Gastrocnemius medialis (tissue), 4 donors: ENCODE results near the gene BLVRB. TPM values are rescaled to one million over a fixed set of nuclear protein-coding genes. Genes with fewer than 3 reads are reported as not detected.
A peak's percentile ranks its signal among the peaks of the same experiment; 100 is the strongest.

Experiments used
- ATAC-seq, 2 donors: fragments of 150-250 bp; one replicate each; pipeline ENCODE4 v1.9.1; 2016
- DNase-seq, 2 donors: peaks; one replicate each; pipeline ENCODE4 v3.0.0-alpha.2; 2019
- H3K27ac ChIP-seq, 4 donors: fragments of 200-600 bp; sonication (generic); 1 replicate in 1 of 4; 2 replicates in 3 of 4; pipeline ENCODE4 v1.5.1; 2016 to 2018; ENCODE audit warnings: mild to moderate bottlenecking in 2 of 4, moderate library complexity in 1 of 4
- H3K27me3 ChIP-seq, 3 donors: fragments of 200-600 bp; sonication (generic) in 2 of 3; 1 replicate in 1 of 3; 2 replicates in 2 of 3; pipeline versions ENCODE4 v1.5.1 to v1.6.0; 2016 to 2019; ENCODE audit warnings: mild to moderate bottlenecking in 1 of 3, moderate library complexity in 1 of 3
- H3K36me3 ChIP-seq, 2 donors: fragments of 200-600 bp; sonication (generic) in 1 of 2; one replicate each; pipeline ENCODE4 v1.5.1; 2017 to 2018
- H3K4me1 ChIP-seq, 2 donors: fragments of 200-600 bp; sonication (generic) in 1 of 2; one replicate each; pipeline ENCODE4 v1.5.1; 2016 to 2017; ENCODE audit warnings: mild to moderate bottlenecking in 2 of 2
- H3K4me3 ChIP-seq, 4 donors: fragments of 200-600 bp; sonication (generic) in 3 of 4; 1 replicate in 1 of 4; 2 replicates in 3 of 4; pipeline ENCODE4 v1.5.1; 2016 to 2019; ENCODE audit warnings: mild to moderate bottlenecking in 2 of 4
- H3K9me3 ChIP-seq, 3 donors: fragments of 200-600 bp; sonication (generic) in 2 of 3; 1 replicate in 1 of 3; 2 replicates in 2 of 3; pipeline ENCODE4 v1.5.1; 2016 to 2019
- CTCF ChIP-seq, 5 experiments: fragments of 450-650 bp in 3 of 5; fragments of 200-600 bp in 2 of 5; sonication (generic) in 2 of 5; IDR thresholded peaks in 4 of 5; conservative IDR thresholded peaks in 1 of 5; 1 replicate in 4 of 5; 2 replicates in 1 of 5; pipeline ENCODE4 v1.5.1; 2016 to 2019; ENCODE audit warnings: antibody characterized with exemption in 5 of 5, mild to moderate bottlenecking in 3 of 5, moderate library complexity in 3 of 5
- POLR2A ChIP-seq, 2 donors: fragments of 450-650 bp; IDR thresholded peaks; one replicate each; pipeline ENCODE4 v1.6.1; 2017; ENCODE audit warnings: antibody characterized with exemption in 2 of 2, mild to moderate bottlenecking in 2 of 2, moderate library complexity in 2 of 2
- in situ Hi-C, 4 donors: fragments of 200-750 bp; cut with MboI; loops; one replicate each; pipeline versions ENCODE4 v1.15.0 to v1.8.0; 2017; ENCODE audit warnings: low sequenced_read_pairs in 4 of 4
- intact Hi-C: fragments of 100-400 bp; cut with DNase I; formaldehyde crosslinking; loops from one replicate; pipeline ENCODE4 v1.15.1; 2023; ENCODE audit warnings: low total_unique reads
- total RNA-seq, 4 donors: library from RNA; depleted of rRNA; stranded (reverse); fragments of >200 nt; gene quantifications; one replicate each; pipeline versions ENCODE4 v1.1.0 to v1.2.3, GENCODE V29; 2016

BLVRB gene
- total RNA-seq, 4 donors from 2014 or later, result 254 to 679 (median 280) TPM

DNA sequence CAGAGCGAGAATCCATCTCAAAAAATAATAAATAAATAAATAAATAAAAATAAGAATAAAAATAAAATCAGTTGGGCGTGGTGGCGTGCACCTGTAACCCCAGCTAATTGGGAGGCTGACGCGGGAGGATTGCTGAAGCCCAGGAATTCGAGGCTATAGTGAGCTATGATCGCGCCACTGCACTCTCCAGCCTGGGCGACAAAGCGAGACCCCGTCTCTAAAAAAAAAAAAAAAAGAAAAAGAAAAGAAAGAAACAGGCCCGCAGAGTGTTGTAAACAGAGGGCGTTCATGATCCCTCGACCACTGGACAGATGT lies 45.1 kb downstream of the BLVRB start:
- Histone ChIP-seq H3K4me1 (peaks cover 45% of the 10 kb centered on the region in 2 donors), H3K9me3 (no peaks in the 10 kb centered on the region), H3K27ac (peak overlapping the region; percentile 98 to 100 (median 99)), H3K27me3 (no peaks in the 10 kb centered on the region), H3K4me3 (peak overlapping the region; percentile 81 to 93 (median 88)), H3K36me3 (peaks cover 0 to 13% of the 10 kb centered on the region in 2 donors)
- DNase-seq (no peak), ATAC-seq (no peak)
- intact Hi-C loops (loop anchor here (5.0 to 10.0 kb wide), 3 partner anchors 73 to 1016 kb away; partner anchors contain the start of genes C19orf47, COQ8B, ITPKC and PLD3), in situ Hi-C loops (no loop called here)
- no peak for TF ChIP-seq CTCF (IDR thresholded peaks at IDR 0.05 in 4 of 5, conservative IDR thresholded peaks at IDR 0.05 in 1 of 5)
- no peak for TF ChIP-seq POLR2A (IDR thresholded peaks at IDR 0.05)

DNA sequence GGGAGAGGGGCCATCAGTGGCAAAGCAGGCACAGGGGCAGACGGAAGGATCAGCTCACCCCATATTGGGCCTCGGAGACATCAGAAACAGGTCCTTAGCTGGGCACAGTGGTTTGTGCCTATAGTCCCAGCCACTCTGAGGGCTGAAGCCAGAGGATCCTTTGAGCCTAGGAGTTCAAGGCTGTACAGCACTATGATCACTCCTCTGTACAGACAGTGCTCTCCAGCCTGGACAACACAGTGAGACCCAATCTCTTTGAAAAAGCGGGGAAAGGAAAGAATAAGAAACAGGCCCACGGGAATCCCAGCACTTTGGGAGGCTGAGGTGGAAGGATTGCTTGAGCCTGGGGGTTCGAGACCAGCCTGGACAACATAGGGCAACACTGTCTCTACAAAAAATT lies 45.8 kb downstream of the BLVRB start:
- Histone ChIP-seq H3K27ac (peak overlapping the region; percentile 98 to 100 (median 99)), H3K9me3 (no peaks in the 10 kb centered on the region), H3K36me3 (peaks cover 0 to 13% of the 10 kb centered on the region in 2 donors), H3K4me3 (no peak overlapping the region), H3K4me1 (peaks cover 45 to 47% of the 10 kb centered on the region in 2 donors), H3K27me3 (no peaks in the 10 kb centered on the region)
- intact Hi-C loops (loop anchor here (5.0 to 10.0 kb wide), 3 partner anchors 72 to 1015 kb away; partner anchors contain the start of genes C19orf47, COQ8B, ITPKC and PLD3), in situ Hi-C loops (loop anchor here in 1 of 4 donors (10.0 kb wide), 1 partner anchor 45 kb away; the partner anchor contains the start of genes BLVRB and SPTBN4)
- DNase-seq, result no peak
- no peak for ATAC-seq
- TF ChIP-seq POLR2A (IDR thresholded peaks at IDR 0.05) (no peak), CTCF (IDR thresholded peaks at IDR 0.05 in 4 of 5, conservative IDR thresholded peaks at IDR 0.05 in 1 of 5) (no peak)

- Histone ChIP-seq H3K4me3 (no peak overlapping the region), H3K4me1 (peaks cover 39 to 44% of the 10 kb centered on the region in 2 donors), H3K9me3 (no peaks in the 10 kb centered on the region), H3K27ac (peak overlapping the region; percentile 98 to 100 (median 99)), H3K36me3 (peaks cover 0 to 13% of the 10 kb centered on the region in 2 donors), H3K27me3 (no peaks in the 10 kb centered on the region)
- intact Hi-C loops (no loop called here), in situ Hi-C loops (loop anchor here in 1 of 4 donors (10.0 kb wide), 1 partner anchor 46 kb away; the partner anchor contains the start of genes BLVRB and SPTBN4)
- no peak for ATAC-seq
- DNase-seq, result no peak
- TF ChIP-seq POLR2A (IDR thresholded peaks at IDR 0.05) (no peak), CTCF (IDR thresholded peaks at IDR 0.05 in 4 of 5, conservative IDR thresholded peaks at IDR 0.05 in 1 of 5) (no peak)
Observed at GRCh38 chr19:40419066-40419612, 46.4 kb downstream of the BLVRB start.

DNA sequence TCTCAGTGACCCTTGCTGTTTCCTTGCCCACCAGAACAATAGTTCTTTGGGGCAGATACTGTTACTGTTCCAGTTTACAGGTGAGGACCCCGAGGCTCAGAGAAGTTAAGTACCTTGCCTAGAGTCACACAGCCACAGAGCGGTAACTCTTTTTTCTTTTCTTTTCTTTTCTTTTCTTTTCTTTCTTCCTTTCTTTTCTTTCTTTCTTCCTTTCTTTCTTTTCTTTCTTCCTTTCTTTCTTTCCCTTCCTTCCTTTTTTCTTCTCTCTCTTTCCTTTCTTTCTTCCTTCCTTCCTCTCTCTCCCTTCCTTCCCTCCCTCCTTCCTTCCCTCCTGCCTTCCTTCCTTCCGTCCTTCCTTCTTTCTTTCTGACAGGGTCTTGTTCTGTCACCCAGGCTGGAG lies 47.5 kb downstream of the BLVRB start:
- DNase-seq (no peak), ATAC-seq (no peak)
- Histone ChIP-seq H3K9me3 (no peaks in the 10 kb centered on the region), H3K4me1 (peaks cover 28 to 38% of the 10 kb centered on the region in 2 donors), H3K4me3 (no peak overlapping the region), H3K27ac (peak overlapping the region; percentile 75 to 100 (median 94)), H3K36me3 (peaks cover 0 to 9% of the 10 kb centered on the region in 2 donors), H3K27me3 (no peaks in the 10 kb centered on the region)
- in situ Hi-C loops, result loop anchor here in 1 of 4 donors (10.0 kb wide), 1 partner anchor 47 kb away; the partner anchor contains the start of genes BLVRB and SPTBN4
- intact Hi-C loops, result no loop called here
- TF ChIP-seq CTCF (IDR thresholded peaks at IDR 0.05 in 4 of 5, conservative IDR thresholded peaks at IDR 0.05 in 1 of 5) (no peak), POLR2A (IDR thresholded peaks at IDR 0.05) (no peak)
